Hepatocyte (in vitro differentiated cells): Measurements from ENCODE around the gene AMH. TPM values are rescaled to one million over a fixed set of nuclear protein-coding genes. Genes with fewer than 3 reads are reported as not detected.
A peak's percentile ranks its signal among the peaks of the same experiment; 100 is the strongest.

Experiments
- DNase-seq: peaks from one replicate; pipeline ENCODE4 v3.0.0-alpha.2; 2016; ENCODE audit warnings: low spot score
- H2AFZ ChIP-seq: fragments of 200-600 bp; sonication (generic); 2 replicates; pipeline ENCODE4 v1.6.0; 2016; ENCODE audit warnings: antibody characterized with exemption, mild to moderate bottlenecking
- H3K27ac ChIP-seq: fragments of 200-600 bp; sonication (generic); 2 replicates; pipeline ENCODE4 v1.5.1; 2016; ENCODE audit warnings: mild to moderate bottlenecking
- H3K27me3 ChIP-seq: fragments of 200-600 bp; sonication (generic); 2 replicates; pipeline ENCODE4 v1.6.1; 2016
- H3K36me3 ChIP-seq: fragments of 200-600 bp; sonication (generic); replicated peaks from 2 replicates; pipeline ENCODE4 v1.5.1; 2016; ENCODE audit warnings: low read depth; ENCODE audit not compliant: insufficient read depth
- H3K4me1 ChIP-seq: fragments of 200-600 bp; sonication (generic); 2 replicates; pipeline ENCODE4 v1.5.1; 2016; ENCODE audit warnings: mild to moderate bottlenecking, moderate library complexity; ENCODE audit not compliant: insufficient read depth
- H3K4me2 ChIP-seq: fragments of 200-600 bp; sonication (generic); 2 replicates; pipeline ENCODE4 v1.6.0; 2016
- H3K4me3 ChIP-seq: fragments of 200-600 bp; sonication (generic); 2 replicates; pipeline ENCODE4 v1.5.1; 2016; ENCODE audit warnings: mild to moderate bottlenecking
- H3K79me2 ChIP-seq: fragments of 200-600 bp; sonication (generic); 2 replicates; pipeline ENCODE4 v1.6.0; 2017; ENCODE audit warnings: mild to moderate bottlenecking
- H3K9me2 ChIP-seq: fragments of 200-600 bp; sonication (generic); replicated peaks from 2 replicates; pipeline ENCODE4 v1.6.0; 2017; ENCODE audit warnings: mild to moderate bottlenecking; ENCODE audit not compliant: insufficient read depth
- H3K9me3 ChIP-seq: fragments of 200-600 bp; sonication (generic); 2 replicates; pipeline ENCODE4 v1.5.1; 2016; ENCODE audit warnings: low read depth, mild to moderate bottlenecking
- H4K20me1 ChIP-seq: fragments of 200-600 bp; sonication (generic); 2 replicates; pipeline ENCODE4 v1.6.0; 2016; ENCODE audit warnings: mild to moderate bottlenecking; ENCODE audit not compliant: insufficient read depth, poor library complexity, severe bottlenecking
- EZH2 ChIP-seq: fragments of 200-600 bp; sonication (generic); IDR thresholded peaks from 2 replicates; pipeline ENCODE4 v1.6.1; 2016; ENCODE audit warnings: antibody characterized with exemption, mild to moderate bottlenecking, borderline replicate concordance
- EZH2phosphoT487 ChIP-seq: fragments of 200-600 bp; sonication (generic); IDR thresholded peaks from one replicate; pipeline ENCODE4 v1.6.1; 2018; ENCODE audit warnings: antibody characterized with exemption, mild to moderate bottlenecking, low read depth, moderate library complexity; ENCODE audit not compliant: unreplicated experiment, severe bottlenecking
- WGBS: methylation state at CpG from one replicate; pipeline ENCODE4 v1.1.6; 2016; ENCODE audit warnings: low lambda C conversion rate; ENCODE audit errors: missing lambda C conversion rate; 5-methylcytosine and 5-hydroxymethylcytosine counted together
- polyA plus RNA-seq: library from polyadenylated mRNA; unstranded; fragments of >200 nt; fragmentation: Nextera tagmentation; extraction: Ambion mirVana; gene quantifications from 2 replicates; pipeline ENCODE4 v1.2.1, GENCODE V29; 2016
- total RNA-seq: library from RNA; depleted of rRNA; stranded (reverse); fragments of >200 nt; gene quantifications from 2 replicates; pipeline ENCODE4 v1.2.3, GENCODE V29; 2014
- TF ChIP-seq, protein P1 (sequence below): fragments of 200-600 bp; sonication (generic); IDR thresholded peaks from 2 replicates; pipeline ENCODE4 v1.5.1; 2016; ENCODE audit warnings: antibody characterized with exemption, mild to moderate bottlenecking; ENCODE audit not compliant: poor library complexity

Gene AMH
- total and polyA plus RNA-seq, 2 experiments from 2014 or later: 8.2 to 20.9 TPM

DNA sequence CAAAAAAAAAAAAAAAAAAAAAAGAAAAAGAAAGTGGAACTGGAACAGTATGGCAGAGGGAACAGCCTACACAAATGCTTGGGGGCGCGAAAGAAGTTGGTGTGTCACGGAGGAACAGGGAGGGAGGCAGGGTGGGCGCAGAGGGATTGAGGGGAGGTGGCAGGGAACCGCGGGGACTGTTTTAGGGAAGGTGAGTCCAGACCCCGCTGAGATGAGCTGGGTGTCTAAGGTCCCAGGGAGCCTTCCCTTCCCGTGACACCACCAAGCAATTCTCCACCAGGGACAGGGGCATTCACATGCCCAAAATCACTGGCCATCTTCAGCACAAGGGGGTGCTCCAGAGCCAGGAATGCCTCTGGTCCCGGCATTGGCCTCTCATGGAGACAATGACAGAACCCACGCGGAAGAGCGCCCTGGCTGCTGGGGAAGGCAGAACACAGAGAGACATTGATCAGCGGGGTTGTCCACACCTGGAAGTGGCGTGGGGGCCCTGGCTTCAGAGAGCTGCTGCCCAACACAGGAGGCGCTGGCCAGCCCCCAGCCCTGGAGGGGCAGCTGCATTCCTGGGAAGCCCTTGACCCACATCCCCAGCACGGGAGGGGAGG, 25.9 kb downstream of the AMH start:
- H3K27me3 ChIP-seq: no peaks in the 10 kb centered on the region
- no peak overlapping the region for H3K4me3 ChIP-seq
- H3K9me3 ChIP-seq: no peaks in the 10 kb centered on the region
- no peaks in the 10 kb centered on the region for H3K36me3 ChIP-seq
- 64% methylated on average over 9 of the region's 16 CpGs for WGBS
- no peak overlapping the region for H2AFZ ChIP-seq
- H3K9me2 ChIP-seq: no peaks in the 10 kb centered on the region
- H4K20me1 ChIP-seq: peaks cover 50% of the 10 kb centered on the region
- H3K4me1 ChIP-seq: peaks cover 22% of the 10 kb centered on the region
- H3K27ac ChIP-seq: no peak overlapping the region
- no peak overlapping the region for H3K4me2 ChIP-seq
- peaks cover 48% of the 10 kb centered on the region for H3K79me2 ChIP-seq
- DNase-seq: peak; percentile 78
- no peak for TF ChIP-seq EZH2
- TF ChIP-seq, protein P1, sequence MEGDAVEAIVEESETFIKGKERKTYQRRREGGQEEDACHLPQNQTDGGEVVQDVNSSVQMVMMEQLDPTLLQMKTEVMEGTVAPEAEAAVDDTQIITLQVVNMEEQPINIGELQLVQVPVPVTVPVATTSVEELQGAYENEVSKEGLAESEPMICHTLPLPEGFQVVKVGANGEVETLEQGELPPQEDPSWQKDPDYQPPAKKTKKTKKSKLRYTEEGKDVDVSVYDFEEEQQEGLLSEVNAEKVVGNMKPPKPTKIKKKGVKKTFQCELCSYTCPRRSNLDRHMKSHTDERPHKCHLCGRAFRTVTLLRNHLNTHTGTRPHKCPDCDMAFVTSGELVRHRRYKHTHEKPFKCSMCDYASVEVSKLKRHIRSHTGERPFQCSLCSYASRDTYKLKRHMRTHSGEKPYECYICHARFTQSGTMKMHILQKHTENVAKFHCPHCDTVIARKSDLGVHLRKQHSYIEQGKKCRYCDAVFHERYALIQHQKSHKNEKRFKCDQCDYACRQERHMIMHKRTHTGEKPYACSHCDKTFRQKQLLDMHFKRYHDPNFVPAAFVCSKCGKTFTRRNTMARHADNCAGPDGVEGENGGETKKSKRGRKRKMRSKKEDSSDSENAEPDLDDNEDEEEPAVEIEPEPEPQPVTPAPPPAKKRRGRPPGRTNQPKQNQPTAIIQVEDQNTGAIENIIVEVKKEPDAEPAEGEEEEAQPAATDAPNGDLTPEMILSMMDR: peak; percentile 50

DNA sequence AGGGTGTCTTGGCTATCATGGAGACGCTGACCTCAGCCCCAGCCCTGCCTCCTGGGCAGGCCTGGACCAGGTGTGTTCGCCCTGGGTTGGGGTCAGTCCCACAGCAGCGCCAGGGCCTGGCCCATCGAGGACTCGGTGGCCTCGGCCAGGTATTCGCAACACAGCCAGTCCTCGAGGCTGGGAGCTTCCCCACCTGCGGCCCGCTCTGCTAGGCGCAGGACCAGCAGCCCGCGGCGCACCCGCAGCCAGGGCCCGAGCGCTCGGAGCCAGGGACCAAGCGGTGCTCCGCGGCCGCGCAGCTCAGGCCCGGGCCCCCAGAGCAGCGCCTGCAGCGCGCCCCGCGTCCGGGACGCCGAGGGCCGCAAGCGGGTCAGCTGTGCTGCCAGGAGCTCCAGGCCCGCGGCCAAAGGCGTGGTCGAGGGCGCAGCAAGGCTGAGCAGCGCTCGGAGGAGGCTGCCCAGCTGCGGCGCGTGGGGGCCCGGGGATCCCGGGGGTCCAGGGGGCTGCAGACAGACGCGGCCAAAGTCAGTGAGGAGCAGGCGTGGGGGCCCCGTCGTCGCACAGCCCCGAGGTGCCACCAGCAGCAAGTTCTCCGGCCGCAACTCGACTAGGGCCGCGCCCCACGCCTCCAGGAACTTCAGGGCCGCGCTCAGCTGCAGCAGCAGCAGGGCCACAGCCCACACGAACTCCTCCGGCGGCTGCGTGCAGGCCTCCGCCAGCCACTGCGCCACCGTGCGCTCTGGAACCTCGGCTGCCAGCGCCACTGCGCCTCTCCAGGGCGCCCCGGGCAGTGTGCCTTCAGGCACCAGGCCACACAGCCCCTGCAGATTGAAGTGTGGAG, 26.7 kb downstream of the AMH start:
- H4K20me1 ChIP-seq: peaks cover 42% of the 10 kb centered on the region
- no peaks in the 10 kb centered on the region for H3K36me3 ChIP-seq
- H3K4me3 ChIP-seq: no peak overlapping the region
- TF ChIP-seq EZH2: no peak
- TF ChIP-seq, protein P1: no peak
- TF ChIP-seq EZH2phosphoT487: no peak
- H3K4me2 ChIP-seq: no peak overlapping the region
- H3K4me1 ChIP-seq: peaks cover 22% of the 10 kb centered on the region
- H3K9me3 ChIP-seq: no peaks in the 10 kb centered on the region
- no peak overlapping the region for H2AFZ ChIP-seq
- DNase-seq: no peak
- 96% methylated on average over 43 of the region's 74 CpGs for WGBS
- peaks cover 40% of the 10 kb centered on the region for H3K79me2 ChIP-seq
- H3K9me2 ChIP-seq: no peaks in the 10 kb centered on the region
- H3K27me3 ChIP-seq: no peaks in the 10 kb centered on the region
- no peak overlapping the region for H3K27ac ChIP-seq

DNA sequence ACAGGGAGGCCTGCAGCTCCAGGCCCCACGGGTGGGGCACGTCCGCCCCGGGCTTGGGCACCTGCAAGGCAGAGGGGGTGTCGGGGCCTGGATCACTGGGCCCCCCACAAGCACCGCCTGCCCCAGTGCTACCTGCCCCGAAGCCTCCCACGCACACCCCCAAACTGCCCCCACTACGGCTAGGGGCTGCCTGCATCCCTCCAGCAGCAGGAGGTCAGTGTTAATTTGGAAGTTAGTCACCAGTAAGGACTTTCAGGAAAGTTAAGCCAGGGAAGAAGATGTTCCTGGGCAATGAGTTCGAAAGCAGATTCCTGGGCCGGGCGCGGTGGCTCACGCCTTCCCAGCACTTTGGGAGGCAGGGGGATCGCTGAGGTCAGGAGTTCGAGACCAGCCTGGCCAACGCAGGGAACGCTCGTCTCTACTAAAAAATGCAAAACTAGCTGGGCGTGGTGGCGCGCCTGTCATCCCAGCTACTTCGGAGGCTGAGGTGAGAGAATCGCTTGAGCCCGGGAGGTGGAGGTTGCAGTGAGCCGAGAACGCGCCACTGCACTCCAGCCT, 27.4 kb downstream of the AMH start:
- peaks cover 33% of the 10 kb centered on the region for H3K79me2 ChIP-seq
- WGBS: 97% methylated on average over 28 of the region's 28 CpGs
- TF ChIP-seq EZH2 (no peak), EZH2phosphoT487 (no peak)
- TF ChIP-seq, protein P1: no peak

More for the DNA sequence above, 27.4 kb downstream of the AMH start:
- H3K36me3 ChIP-seq: no peaks in the 10 kb centered on the region
- peaks cover 35% of the 10 kb centered on the region for H4K20me1 ChIP-seq
- H3K9me3 ChIP-seq: no peaks in the 10 kb centered on the region
- H3K27me3 ChIP-seq: no peaks in the 10 kb centered on the region
- no peak overlapping the region for H2AFZ ChIP-seq
- no peaks in the 10 kb centered on the region for H3K9me2 ChIP-seq
- no peak overlapping the region for H3K4me2 ChIP-seq
- H3K27ac ChIP-seq: no peak overlapping the region
- DNase-seq: no peak
- peaks cover 20% of the 10 kb centered on the region for H3K4me1 ChIP-seq
- H3K4me3 ChIP-seq: no peak overlapping the region
